Measurements from ENCODE around the gene VPS13D.

VPS13D gene

DNA sequence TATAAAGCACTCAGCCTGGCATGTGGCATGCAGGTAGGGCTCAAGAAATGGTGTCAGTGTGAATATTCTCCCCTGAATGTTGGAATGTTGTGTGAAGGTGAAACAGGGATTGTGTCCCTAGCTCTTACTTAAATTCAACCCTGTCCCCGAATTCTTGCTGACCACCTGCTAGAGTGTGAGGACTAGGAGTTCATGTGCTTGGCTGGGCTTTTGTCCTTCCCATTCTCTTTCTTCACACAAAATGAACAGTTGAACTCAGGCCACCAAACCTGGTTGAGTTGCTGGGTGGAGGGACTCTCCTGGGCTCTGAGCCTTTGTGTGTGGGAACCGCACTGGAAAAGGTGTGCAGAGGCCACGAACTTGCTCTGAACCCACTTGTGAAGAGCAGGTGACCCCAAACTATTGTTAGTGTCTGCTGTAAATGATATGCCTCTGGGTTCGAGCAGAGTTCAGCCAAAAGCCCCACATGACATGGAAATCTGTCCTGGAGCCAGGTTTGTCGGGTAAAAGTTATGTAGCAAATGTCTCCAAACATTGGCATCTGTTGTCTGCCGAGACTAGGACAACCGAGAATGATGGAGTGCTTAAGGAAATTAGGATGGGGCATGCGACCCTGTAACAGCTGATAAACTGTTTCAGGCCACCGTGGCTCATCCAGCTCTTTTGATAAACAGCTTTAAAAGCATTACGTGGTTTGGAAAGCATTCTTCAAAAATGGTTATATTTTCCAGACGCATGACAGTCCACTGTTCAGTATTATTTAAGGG, 243.9 kb downstream of the VPS13D start:
- DNase-seq: no peak

DNA sequence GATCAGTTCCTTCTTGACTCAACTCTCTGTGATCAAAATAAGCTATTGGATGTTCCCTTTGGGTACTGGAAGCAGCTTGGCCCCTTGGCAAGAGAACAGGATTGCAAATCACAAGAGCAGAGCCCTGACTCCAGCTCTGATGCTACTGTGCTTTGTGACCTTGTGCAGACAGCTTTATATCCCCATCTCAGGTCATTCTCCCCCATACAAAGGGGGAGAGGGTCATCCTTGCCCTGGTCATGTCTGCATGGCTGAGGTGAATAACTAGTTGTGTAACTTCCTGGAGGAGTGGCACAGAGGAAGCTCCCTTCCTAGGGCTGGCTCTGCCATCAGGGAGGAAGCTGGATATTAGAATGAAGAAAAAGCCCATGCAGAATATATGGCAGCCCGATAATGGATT, 245.3 kb downstream of the VPS13D start:
- DNase-seq: no peak

DNA sequence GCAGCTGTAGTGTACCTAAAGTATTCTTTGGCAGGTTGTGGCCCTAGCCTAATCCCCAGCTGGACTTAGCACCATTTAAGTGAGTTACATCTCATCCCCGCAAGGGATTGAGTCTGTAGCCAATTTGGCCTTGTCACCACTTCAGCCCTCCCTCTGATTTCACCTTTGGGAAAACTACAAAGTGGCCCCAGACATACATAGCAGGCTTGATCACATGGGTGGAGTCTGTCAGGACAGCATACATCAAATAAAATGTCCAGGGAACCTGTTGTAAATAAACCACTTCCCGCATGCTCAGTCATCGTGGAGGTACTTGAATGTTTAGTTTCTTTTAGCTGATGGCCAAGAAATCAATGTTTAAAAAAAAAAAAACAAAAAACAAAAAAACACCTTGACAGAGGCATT, 245.7 kb downstream of the VPS13D start:
- DNase-seq: no peak

DNA sequence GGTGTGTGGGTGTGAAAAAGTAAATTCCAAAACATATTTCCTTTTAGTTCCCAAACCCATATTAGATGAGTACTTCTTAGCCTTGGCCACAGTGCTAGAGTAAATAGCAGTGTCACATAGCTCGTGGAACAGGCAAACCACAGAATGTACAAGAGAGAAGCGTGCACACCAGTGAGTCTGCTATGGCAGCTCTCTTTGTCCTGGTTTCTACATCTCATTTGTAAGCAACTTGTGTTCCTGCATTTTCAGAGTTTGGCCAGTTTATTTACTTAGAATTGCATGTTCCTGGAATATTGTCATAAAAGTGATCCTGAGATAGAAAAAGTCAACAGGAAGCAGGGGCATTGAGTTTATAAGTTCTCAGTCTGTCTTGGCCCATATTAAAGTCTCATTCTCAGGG, 246.1 kb downstream of the VPS13D start:
- DNase-seq: peak; percentile 40

DNA sequence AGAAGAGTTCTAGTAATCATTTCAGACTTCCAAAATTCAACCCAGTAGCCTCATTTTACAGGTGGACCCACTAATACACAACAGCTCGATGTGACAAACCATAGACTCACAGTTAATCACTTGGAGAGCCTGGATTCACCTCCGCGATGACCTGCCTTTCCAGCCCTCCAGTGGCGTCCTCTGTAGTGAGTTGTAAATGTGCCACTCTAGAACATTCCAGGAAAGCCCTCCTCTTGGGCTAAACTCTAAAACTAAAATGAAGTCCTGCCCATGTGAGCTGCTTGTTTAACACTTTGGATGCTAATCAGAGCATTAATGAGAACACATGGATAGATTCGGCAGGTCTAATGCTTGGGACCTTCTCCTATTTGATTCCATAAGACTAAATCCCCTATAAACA, 247.5 kb downstream of the VPS13D start:
- no peak for DNase-seq

DNA sequence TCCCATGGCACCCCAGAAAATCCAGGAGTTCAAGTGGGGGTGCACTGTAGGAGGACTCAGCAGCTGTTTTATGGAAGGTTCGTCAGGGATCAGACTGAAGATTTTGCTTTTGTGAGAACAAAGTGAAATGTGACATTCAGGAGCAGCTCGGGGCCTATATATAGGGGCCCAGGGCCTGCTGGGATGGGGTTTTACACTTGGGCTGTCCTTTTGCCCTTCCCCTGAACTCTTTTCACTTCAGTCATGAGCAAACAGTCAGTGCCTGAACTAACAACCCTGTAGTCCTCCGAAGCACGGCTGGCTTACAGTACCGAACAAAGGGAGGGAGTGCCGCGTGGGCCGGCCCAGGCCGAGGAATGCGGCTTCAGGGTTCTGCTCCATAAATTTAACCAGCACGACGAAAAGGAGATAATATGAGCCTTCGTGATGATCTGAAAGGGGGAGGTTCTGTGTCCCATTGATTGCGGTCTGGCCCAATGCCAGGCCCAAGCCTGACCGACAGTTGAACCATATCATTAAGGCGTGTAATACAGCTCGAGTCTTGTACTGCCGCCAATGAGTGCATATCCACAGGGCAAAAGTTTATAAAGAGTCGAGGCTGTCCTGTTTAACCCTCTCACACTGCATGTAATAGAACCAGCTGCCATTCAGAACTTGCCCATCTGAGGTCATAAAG, 248.2 kb downstream of the VPS13D start:
- DNase-seq: peak; percentile 95

DNA sequence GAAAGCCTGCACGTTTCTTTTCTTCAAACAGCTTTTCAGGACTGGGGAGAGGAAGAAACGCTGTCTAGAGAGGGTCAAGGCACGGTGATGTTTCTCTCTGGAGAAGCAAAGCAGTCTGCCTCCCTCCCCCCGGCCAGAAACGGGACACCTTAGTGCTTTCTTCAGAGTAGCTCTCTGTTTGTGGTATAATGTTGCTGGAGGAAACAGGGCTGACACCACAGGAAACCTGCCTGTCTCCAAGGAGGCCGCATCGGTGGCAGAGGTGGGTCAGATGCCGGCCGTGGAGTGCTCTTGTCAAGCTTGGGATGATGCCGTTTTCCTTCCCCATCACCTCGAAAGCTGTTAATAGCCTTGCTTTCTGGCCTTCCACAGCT, 248.8 kb downstream of the VPS13D start:
- DNase-seq: no peak

DNA sequence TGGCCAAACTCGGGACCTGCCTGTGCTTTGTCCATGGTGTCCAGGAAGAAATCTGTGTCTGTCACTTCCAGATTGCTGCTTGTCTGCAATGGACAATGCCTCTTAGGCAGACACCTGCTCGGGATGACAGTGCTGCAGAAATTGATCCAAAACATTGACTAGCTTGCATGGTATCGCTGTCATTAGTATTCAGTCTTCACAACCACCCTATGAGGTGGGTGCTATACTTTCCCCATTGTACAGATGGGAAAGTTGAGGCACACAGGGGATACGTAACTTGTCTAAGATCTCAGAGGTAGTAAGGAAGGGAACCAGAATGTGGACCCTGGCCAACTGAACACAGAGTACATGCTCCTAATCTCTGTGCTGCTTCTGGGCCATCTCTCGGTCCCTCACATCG, 249.5 kb downstream of the VPS13D start:
- DNase-seq: no peak

DNA sequence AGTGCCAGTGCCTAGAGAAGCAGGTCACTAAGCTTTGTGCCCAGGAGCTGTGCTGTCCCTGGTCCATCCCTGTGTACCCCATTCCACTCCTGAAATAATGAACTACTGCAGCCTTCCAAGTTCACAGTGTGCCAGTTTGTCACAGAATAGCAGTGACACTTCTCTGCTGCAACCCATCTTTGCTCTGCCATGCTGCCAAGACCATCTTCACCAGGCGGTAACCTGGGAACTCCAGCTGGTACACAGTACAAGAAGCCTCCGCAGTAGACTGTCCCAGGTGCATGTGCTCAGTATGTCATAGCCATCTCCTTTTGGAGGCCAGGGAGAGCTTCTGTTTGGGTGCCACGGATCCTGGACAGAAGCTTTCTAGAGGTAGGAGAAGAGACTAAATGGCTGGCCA, 250.2 kb downstream of the VPS13D start:
- no peak for DNase-seq

DNA sequence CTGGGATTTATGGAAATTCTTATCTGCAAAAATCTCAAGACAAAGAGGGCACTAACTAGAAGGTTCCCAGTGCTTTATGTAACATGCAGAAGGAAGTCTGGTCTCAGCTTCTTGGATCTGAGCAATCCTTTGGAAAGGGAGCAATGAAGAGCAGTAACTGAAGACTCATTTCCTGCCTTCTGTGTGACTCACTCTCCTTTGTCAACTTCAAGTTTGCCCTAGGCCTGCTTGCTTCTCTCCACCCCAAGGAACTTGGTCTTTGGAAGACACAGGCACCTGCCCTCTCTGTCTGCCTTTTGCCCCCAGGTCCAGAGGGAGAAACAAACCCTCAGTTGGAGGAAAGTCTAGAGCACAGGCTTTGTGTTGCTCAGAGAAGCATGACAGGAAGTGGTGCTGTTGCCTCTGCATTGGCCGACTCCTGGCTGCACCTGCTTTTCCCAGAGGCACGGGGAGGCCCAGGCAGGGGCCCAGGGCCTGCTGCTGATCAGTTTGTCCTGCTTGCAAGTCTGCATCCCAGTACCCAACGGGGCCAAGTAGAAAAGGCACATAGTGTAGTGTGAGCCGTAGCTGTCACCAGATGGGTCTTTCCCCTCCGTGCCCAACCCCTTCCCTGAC, 251.0 kb downstream of the VPS13D start:
- no peak for DNase-seq

DNA sequence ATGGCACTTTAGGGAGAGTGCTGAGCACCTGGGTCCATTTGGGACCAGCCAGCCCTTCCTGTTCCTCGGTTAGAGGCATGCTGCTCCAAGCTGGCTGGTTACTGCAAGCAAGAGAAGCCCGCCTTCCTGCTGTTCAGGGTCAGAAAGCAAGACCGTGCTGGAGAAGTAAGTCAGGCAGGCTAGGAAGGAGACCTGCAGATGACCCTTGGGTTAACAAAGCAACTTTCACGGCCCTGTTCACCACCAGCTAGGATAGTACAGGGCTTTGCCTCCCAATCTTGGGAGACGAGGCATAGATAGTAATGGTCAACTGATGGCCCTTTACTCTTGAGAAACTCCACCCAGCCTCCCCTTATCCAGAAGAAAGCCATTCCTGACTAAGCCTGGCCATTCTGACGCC, 252.1 kb downstream of the VPS13D start:
- no peak for DNase-seq

DNA sequence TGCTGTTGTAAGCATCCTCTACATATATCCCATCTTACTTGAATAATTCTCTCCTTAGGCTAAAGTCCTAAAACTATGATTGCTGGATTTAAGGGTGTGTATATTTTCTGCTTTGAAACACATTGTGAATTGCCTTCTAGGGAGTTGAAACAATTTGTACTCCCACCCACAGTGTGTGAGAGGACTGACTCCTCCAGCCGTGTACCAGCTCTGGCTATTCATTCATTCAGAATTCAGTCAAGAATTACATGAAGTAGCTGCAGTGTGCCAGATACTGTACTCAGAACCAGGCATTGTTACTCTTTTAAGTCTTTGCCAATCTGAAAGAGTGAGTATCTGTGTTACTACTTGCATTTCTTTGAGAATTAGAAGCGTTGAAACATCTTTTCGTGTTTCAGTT, 253.2 kb downstream of the VPS13D start:
- no peak for DNase-seq

DNA sequence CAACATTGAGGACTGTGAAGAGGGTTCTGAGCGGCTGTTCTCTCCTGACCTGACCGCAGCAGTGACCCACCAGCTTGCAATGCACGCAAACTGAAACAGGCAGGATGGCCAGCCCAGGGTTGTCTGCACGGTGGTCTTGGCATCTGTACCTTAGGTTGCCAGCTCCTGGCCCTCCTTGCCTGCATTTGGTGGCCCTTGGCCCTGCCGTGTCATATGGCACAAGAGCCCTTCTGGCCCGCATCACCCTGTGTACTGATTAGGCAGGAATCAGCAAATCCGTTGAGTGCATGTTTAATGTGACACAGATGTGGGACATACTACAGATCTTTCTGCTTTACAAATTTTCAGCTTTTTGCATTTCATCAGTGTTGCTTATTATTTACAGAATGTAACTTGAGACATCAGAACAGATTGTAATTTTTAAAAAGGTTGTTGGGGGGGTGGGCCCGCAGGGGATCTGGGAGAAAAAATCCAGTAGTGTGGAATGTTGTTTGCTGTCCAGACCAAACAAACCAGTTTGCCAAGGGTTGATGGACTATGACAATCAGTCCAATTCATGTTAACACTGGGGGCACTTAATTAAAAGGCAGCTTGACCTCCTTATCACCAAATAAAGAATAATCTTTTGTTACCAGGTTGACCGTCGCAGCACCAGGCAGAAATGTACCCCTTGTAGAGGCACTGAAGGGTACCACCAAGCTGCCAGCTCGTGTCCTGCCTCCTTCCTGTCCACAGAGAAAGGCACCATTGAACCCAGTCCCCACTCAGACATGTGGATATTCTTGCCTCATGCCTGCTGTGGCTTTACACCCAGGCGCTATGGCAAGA, 255.6 kb downstream of the VPS13D start:
- no peak for DNase-seq

DNA sequence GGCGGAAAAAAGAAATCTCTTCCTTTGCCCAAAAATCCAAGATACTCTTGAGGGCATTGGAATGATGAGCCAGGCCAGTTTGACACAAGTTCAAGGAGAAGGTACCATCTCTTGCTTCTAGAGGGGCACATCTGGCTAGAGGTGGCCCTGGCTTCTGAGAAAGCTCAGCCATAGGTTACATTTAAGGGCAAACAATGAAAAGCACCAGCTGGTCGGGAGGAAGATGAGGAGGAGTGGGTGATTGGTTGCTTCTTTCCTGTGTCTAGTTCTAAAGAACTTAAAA, 256.2 kb downstream of the VPS13D start:
- DNase-seq: no peak

DNA sequence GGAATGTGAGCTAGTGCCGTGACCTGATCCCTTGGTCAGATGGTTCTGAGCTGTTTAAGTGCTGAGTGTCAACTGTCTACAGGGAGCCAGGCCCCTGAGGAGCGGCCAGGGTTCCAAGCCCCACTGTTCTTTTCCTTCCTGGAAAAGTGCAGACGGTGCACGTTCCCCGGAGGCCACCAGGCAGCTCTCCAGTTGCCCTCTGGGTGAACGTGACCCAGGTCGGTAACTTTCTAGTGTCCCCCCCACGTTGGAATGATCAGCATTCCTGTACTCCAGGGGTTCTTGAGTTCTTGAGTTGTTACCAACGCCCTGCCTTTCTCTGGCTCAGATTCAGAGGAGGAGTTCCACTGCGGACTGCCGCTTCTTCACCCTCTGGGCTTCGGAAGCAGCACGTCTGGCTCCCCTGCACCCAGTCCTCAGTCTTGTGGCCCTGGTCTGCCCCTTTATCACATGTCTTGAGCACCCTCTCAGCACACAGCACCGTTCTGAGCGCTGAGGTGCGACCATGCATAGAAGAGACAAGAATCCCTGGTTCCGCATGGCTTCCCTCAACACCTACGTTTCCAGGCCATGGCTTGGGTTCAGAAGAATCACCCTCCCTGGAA, 256.7 kb downstream of the VPS13D start:
- no peak for DNase-seq

DNA sequence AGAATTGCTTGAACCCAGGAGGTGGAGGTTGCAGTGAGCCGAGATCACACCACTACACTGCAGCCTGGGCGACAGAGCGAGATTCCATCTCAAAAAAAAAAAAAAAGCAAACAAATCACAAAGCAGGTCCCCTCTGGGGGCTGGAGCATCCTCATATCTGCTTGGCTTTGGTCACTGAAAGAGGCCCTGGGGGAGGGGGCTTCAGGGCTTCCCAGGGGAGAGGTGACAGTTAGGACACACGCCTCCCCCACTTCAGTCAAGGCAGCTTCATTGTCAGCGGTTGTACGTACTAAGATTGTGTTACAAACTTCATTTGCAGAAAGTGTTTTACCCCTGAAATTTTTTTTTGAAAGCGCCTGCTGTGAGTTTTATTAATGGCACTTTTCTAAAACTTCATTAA, 257.7 kb downstream of the VPS13D start:
- DNase-seq: no peak

DNA sequence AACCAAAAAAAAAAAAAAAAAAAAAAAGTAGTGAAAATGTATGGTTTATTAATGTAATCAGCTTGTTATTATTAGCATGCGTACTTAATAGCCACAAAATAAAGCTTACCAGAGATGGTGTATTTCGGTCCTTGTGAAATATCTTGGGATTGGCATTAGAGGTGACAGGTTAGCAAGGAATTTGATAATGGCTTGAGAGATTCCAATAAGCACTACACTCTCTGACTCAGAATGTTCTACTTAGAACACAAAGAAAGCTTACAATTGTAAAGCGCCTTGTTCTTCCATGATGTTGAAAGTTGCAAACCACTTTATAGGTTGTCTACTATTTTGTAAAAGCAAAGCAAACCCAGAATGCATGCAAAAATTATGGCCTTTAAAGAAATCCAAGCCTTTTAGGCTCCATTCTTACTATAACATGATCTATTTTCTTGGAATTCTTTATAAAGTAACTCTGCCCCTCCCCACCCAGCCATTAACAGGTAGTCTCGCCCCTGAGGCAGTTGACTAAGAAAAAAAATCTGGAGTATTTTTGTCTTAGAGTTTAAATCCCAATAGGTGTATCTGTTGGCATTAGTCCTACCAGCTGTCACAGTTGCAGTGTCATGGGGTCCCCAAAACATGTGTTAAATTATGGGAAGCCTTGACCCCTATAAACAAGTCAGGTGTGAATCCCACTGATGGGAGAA, 259.0 kb downstream of the VPS13D start:
- no peak for DNase-seq

DNA sequence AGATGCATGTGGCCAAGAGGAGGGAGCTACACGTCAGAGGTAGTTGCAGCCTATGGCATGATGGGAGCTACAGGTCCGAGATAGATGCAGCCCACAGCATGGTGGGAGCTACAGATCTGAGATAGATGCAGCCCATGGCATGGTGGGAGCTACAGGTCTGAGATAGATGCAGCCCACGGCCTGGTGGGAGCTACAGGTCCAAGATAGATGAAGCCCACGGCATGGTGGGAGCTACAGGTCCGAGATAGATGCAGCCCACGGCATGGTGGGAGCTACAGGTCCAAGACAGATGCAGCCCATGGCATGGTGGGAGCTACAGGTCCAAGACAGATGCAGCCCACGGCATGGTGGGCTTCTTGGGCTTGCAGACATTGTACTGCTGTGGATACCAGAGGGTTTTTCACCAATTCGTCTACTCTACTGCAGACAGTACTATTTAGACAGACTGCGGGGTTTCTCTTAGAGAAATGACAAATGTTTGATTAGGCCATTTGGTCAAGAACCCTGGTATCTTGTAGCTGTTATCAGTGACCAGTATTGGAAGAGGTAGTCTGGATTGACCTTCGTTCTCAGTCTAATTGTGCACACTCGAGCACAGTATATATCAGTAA, 260.8 kb downstream of the VPS13D start:
- no peak for DNase-seq

DNA sequence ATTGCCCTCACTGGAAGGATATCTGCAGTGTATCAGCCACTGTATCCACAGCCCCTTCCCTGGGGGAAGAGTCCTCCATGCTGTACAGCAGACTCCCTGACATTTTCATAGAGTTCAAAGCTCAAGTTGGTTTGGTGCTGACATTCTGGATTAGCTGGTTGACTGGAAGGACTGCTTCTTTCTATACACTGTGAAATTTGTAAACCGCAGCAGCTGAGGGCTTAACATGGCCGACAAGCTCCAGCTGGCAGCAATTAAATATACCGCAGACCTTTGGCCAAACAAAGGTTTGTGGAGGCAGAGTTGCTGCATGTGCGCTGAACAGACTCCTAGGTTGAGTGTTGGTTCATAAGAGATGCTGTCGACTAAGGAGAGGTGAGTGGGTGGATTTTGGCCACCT, 261.8 kb downstream of the VPS13D start:
- no peak for DNase-seq

DNA sequence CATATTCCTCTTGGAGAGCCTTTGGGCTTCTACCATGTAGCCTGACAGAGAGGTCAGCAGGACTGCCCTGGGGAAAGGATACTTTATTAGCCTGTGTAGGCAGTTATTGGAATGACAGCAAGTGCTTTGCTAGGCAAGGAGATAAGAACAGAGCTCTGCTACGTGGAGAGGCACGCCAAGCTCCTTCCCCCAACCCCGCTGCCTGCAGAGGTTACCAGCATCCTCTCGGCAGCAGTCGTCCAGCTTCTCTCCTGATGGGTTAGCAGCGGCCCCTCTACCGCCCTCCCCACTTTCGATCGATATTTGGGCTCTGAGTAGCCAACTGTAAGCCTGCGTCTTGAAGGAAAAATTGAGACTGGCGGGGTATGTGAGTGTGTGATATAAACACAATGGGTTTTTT, 265.9 kb downstream of the VPS13D start:
- DNase-seq: peak; percentile 28

DNA sequence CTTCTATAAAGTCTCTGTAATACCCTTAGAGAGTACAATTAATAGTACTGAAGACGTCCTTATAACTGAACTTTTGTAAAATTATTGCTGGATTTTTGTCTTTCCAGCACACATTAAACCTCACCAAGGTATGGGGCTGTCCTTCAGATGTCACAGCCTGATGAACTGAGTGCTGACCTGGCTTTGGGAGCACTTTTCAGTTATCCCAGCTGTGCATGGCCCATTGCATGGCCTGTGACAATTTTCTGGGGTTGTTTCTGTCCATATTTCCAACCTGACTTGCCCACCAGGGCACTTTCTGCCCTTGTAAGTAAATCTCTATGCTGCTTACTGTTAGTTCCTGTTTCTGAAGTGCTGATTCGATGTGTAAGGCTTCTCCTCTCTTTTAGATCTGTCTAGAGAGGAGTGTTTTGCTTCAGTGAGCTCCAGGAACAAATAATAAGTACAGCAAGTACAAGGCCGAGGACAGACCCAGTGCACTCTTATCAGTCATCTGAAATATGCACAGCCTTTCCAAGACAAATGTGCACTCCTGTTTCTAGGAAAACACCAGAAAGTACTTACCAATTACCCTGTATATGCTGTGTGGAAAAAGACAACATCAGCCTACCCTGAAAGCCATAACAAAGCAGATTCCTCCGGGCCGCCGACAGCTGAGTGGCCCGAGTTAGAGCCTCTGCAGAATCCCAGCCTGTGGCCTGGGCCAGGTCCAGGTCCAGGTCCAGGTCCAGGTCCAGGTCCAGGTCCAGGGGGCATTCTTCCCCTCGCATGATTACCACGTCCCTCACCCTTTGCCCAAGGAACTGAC, 266.5 kb downstream of the VPS13D start:
- DNase-seq: peak; percentile 28

All from hematopoietic multipotent progenitor cell treated with erythropoietin and hydrocortisone succinate and interleukin-3 and kit ligand, for 6 days (in vitro differentiated cells).